ENCODE data around the gene ASMT. TPM values are rescaled to one million over a fixed set of nuclear protein-coding genes. Genes with fewer than 3 reads are reported as not detected.
"Not testable (repeated sequence)": the region's sequence is repeated elsewhere in the genome, so short reads cannot be mapped to it uniquely, and the experiment has no call there.

The ASMT gene
- total RNA-seq, 1 donor from 2014 or later = not detected

- DNase-seq; ATAC-seq; intact Hi-C loops (cut with micrococcal nuclease): not testable (repeated sequence)
Measured at GRCh38 chrX:1682501-1682900, 67.6 kb downstream of the ASMT start.

DNA sequence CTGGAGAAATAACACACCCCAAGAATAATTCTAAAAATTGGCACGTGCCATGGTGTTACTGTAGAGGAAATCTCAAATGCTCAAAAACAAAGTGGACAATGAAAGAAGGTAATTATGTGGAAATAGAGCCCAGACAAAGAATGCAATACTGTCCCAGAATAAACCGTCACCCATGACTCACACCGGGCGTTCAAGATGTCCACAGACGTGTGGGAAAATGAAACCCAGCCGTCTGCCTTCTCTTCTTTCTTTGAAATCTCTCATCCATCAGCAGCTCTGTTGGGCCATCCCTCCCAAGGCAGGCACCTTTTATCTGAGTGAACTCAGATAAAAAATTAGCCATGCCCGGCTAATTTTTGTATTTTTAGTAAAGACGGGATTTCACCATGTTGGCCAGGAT is 70.0 kb downstream of the ASMT start:
- ATAC-seq; intact Hi-C loops (cut with micrococcal nuclease); DNase-seq: not testable (repeated sequence)

DNA sequence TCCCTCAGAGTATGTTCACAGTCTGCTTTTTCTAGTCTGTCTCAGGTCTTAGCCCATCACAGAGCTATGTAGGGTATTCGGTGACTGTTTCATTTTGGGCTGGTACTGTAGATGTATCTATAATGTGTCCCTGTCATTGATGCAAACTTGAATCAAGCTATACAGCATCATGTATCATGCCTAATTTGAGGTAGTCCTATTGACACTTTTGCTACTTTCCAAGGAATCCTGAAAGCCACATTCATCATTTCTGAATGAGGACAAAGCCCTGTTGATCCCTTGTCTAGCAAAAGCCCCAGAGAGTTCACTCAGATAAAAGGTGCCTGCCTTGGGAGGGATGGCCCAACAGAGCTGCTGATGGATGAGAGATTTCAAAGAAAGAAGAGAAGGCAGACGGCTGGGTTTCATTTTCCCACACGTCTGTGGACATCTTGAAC is 70.6 kb downstream of the ASMT start:
- DNase-seq; intact Hi-C loops (cut with micrococcal nuclease); ATAC-seq: not testable (repeated sequence)

DNA sequence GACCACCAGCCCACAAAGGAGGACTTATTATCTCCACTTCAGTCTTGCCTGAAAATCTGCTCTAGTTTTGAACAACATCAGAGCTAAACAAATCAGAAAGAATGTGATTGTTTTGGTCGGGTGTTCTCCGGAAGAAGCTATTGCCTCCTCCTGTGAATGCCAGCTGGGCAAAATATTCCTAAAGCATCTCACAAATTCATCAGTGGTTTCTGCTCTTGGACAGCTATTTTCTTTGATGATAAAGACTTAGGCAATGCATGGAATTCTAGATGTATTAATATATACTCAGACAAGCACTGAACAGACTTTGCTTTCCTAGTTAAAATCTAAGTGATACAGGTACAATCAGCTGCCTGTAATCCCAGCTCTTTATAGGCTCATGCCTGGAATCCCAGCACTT is 71.8 kb downstream of the ASMT start:
- ATAC-seq (no peak), DNase-seq (no peak)
- intact Hi-C loops (cut with micrococcal nuclease) = no loop called here

Other genes starting within 250 kb of the ASMT start
- 172 TPM for gene SLC25A6, start 222.9 kb upstream of the ASMT start, total RNA-seq
- 34.3 TPM for gene ASMTL, start 162.2 kb upstream of the ASMT start, total RNA-seq
- 2.6 TPM for gene P2RY8, start 77.9 kb upstream of the ASMT start, total RNA-seq
- gene AKAP17A, start 23.5 kb upstream of the ASMT start, total RNA-seq = 16.8 TPM